AG04450 (cell line): Measurements from ENCODE around the gene CHL1. TPM values are rescaled to one million over a fixed set of nuclear protein-coding genes. Genes with fewer than 3 reads are reported as not detected.

Experiments used
- CTCF ChIA-PET: fragments of 300-600, 350-600 bp; formaldehyde crosslinking; extraction: SDS; loops from one replicate; lab custom pipeline; 2022; ENCODE audit warnings: antibody characterized with exemption, inconsistent platforms; lab: Charles Lee
- POLR2A ChIA-PET: fragments of 350-600 bp; formaldehyde crosslinking; extraction: SDS; loops from one replicate; lab custom pipeline; 2021; ENCODE audit warnings: antibody characterized with exemption, inconsistent platforms; lab: Yijun Ruan, JAX
- DNase-seq: peaks from one replicate; pipeline ENCODE4 v3.0.0-alpha.2; 2011; ENCODE audit warnings: low read depth, low spot score
- H3K27ac ChIP-seq: one replicate; pipeline ENCODE4 v1.5.1; 2012; ENCODE audit warnings: low read depth, low read length, control low read depth
- H3K27me3 ChIP-seq: one replicate; pipeline ENCODE4 v1.6.0; 2012; ENCODE audit warnings: low read length; ENCODE audit not compliant: control insufficient read depth, insufficient read depth
- H3K4me3 ChIP-seq: 2 replicates; pipeline ENCODE4 v1.5.1; 2011; ENCODE audit warnings: mild to moderate bottlenecking, low read depth, low read length, control low read depth
- H3K9me3 ChIP-seq: 2 replicates; pipeline ENCODE4 v1.5.1; 2012; ENCODE audit warnings: low read length; ENCODE audit not compliant: control insufficient read depth, insufficient read depth
- polyA plus RNA-seq: library from polyadenylated mRNA; depleted of rRNA; stranded (reverse); fragments of >200 nt; gene quantifications from 2 replicates; pipeline ENCODE4 v1.2.3, GENCODE V29; 2011
- TF ChIP-seq, protein P1 (sequence below): IDR thresholded peaks from 2 replicates; pipeline ENCODE4 v1.5.1; 2011; ENCODE audit warnings: low read depth, low read length, control low read depth, inconsistent platforms

Gene CHL1
- polyA plus RNA-seq, 1 experiment, result 0.40 TPM

GRCh38 chr3:194001-194400, 2.6 kb upstream of the CHL1 start:
- H3K9me3 ChIP-seq, result no peaks in the 10 kb centered on the region; the same call in 1 of the 2 replicates
- no peak overlapping the region for H3K4me3 ChIP-seq
- no peak overlapping the region for H3K27ac ChIP-seq
- TF ChIP-seq, protein P1, sequence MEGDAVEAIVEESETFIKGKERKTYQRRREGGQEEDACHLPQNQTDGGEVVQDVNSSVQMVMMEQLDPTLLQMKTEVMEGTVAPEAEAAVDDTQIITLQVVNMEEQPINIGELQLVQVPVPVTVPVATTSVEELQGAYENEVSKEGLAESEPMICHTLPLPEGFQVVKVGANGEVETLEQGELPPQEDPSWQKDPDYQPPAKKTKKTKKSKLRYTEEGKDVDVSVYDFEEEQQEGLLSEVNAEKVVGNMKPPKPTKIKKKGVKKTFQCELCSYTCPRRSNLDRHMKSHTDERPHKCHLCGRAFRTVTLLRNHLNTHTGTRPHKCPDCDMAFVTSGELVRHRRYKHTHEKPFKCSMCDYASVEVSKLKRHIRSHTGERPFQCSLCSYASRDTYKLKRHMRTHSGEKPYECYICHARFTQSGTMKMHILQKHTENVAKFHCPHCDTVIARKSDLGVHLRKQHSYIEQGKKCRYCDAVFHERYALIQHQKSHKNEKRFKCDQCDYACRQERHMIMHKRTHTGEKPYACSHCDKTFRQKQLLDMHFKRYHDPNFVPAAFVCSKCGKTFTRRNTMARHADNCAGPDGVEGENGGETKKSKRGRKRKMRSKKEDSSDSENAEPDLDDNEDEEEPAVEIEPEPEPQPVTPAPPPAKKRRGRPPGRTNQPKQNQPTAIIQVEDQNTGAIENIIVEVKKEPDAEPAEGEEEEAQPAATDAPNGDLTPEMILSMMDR, result no peak
- ChIA-PET CTCF (interaction anchor here (0.6 to 2.6 kb wide), 2 partner anchors 113 to 161 kb away, joined by 3 to 11 read pairs; no protein-coding TSS in a partner anchor), POLR2A (no interaction called here)
- H3K27me3 ChIP-seq, result peaks cover 37% of the 10 kb centered on the region
- DNase-seq, result no peak

DNA sequence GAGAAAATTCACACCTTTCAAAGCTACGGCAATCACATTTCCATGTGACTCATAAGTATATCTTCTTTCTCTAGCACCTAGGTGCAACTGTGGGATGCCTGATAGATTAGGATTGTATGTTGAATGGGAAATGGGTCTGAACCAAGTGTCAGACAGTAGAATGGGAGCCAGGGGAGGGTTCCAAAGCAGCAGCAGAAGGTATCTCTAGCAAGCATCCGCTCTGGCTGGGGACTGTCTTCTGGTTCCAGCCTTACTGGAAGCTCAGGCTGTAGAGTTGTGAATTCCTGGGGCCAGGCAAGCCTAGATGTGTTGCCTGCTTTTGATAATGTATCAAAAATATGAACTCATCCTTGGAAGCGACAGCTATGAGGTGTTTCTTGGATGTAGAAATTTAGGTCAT, 2.1 kb upstream of the CHL1 start:
- Histone ChIP-seq H3K27ac (no peak overlapping the region), H3K4me3 (no peak overlapping the region), H3K27me3 (peaks cover 38% of the 10 kb centered on the region), H3K9me3 (no peaks in the 10 kb centered on the region; the same call in 1 of the 2 replicates)
- TF ChIP-seq, protein P1, result no peak
- ChIA-PET CTCF (interaction anchor here (0.6 to 2.6 kb wide), 2 partner anchors 114 to 160 kb away, joined by 3 to 11 read pairs; no protein-coding TSS in a partner anchor), POLR2A (no interaction called here)
- no peak for DNase-seq

DNA sequence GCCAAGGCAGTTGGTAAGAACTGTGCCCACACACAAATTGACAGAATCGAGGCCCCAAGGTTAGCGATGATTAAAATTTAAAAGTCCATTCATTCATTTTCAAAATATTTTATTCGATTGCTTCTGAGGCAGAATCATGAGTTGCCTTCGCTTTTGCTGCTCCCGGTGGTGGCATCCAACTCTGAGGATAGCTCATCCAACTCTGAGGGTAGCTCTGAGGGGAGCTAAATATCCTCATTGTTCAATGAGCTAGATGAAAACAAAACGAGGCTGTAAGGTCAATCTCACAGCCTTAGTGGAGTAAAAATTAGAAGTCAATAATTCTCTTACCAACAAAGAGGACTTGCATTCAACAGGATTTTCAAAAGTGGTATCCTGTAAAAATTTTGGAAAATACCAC, 897 bp upstream of the CHL1 start:
- no peak for DNase-seq
- CTCF ChIA-PET, result interaction anchor here (0.9 kb wide), 1 partner anchor 152 kb away, joined by 3 read pairs; no protein-coding TSS in a partner anchor
- no peak overlapping the region for H3K4me3 ChIP-seq
- POLR2A ChIA-PET, result no interaction called here
- peaks cover 38% of the 10 kb centered on the region for H3K27me3 ChIP-seq
- H3K9me3 ChIP-seq, result no peaks in the 10 kb centered on the region; the same call in 1 of the 2 replicates
- H3K27ac ChIP-seq, result no peak overlapping the region
- TF ChIP-seq, protein P1, result no peak

- CTCF ChIA-PET, result interaction anchor here (0.7 to 1.1 kb wide), 2 partner anchors 157 to 221 kb away, joined by 3 to 5 read pairs; no protein-coding TSS in a partner anchor
- H3K27ac ChIP-seq, result no peak overlapping the region
- DNase-seq, result no peak
- peak overlapping the region; percentile 57 for H3K4me3 ChIP-seq
- TF ChIP-seq, protein P1, result no peak
- peaks cover 38% of the 10 kb centered on the region for H3K27me3 ChIP-seq
- POLR2A ChIA-PET, result no interaction called here
- no peaks in the 10 kb centered on the region; the same call in 1 of the 2 replicates for H3K9me3 ChIP-seq
Observed at GRCh38 chr3:197149-197827, 725 bp downstream of the CHL1 start.
